HCT116 (cell line): ENCODE data around the gene TSPAN1. TPM values are rescaled to one million over a fixed set of nuclear protein-coding genes. Genes with fewer than 3 reads are reported as not detected.

Source experiments
- ATAC-seq: fragments of 200-7000 bp; cut with Tn5 transposase; 2 replicates; pipeline ENCODE4 v1.9.1; 2020; ENCODE audit warnings: mild to moderate bottlenecking, moderate library complexity
- BruUV-seq: library from RNA; stranded (reverse); fragments of 400-500 nt; replicated peaks from 2 replicates; lab custom pipeline; 2021; lab: Mats Ljungman, UMichigan
- CTCF ChIA-PET: fragments of 300-600 bp; sonication (Branson Sonifier 250); formaldehyde crosslinking; loops from one replicate; lab custom pipeline; 2021; ENCODE audit warnings: antibody characterized with exemption; lab: Charles Lee
- POLR2A ChIA-PET: fragments of 300-600, 350-600 bp; sonication (Branson Sonifier 250); formaldehyde crosslinking; loops from one replicate; lab custom pipeline; 2021; ENCODE audit warnings: antibody characterized with exemption; lab: Charles Lee
- RAD21 ChIA-PET, 2 experiments: fragments of 300-600 bp; sonication (Branson Sonifier 250); formaldehyde crosslinking; loops; one replicate each; lab custom pipeline; 2023; ENCODE audit warnings: low total read pairs in 2 of 2; ENCODE audit not compliant: uncharacterized antibody in 2 of 2, unreplicated experiment in 2 of 2, low non-redundant PET in 1 of 2; lab: Charles Lee
- DNase-seq: peaks from one replicate; pipeline ENCODE4 v3.0.0-alpha.2; 2010; ENCODE audit warnings: low read depth, low spot score
- H2AFZ ChIP-seq: fragments of 200-600 bp; shearing (Covaris generic), sonication (generic); 2 replicates; pipeline ENCODE4 v1.6.1; 2017; ENCODE audit warnings: low read depth, mixed run types, mixed read lengths, antibody characterized with exemption, low read length; ENCODE audit not compliant: poor library complexity, severe bottlenecking
- H3K27ac ChIP-seq: 2 replicates; pipeline ENCODE4 v1.5.1; 2012; ENCODE audit warnings: low read depth, low read length
- H3K27me3 ChIP-seq: fragments of 200-600 bp; sonication (generic); 2 replicates; pipeline ENCODE4 v1.6.1; 2016; ENCODE audit warnings: mixed run types, low read length, mixed read lengths; ENCODE audit not compliant: insufficient read depth
- H3K36me3 ChIP-seq, 2 experiments: fragments of 200-500 bp in 1 of 2; fragments of 200-600 bp in 1 of 2; sonication (Bioruptor generic) in 1 of 2; sonication (generic) in 1 of 2; 2 replicates each; pipeline versions ENCODE4 v1.5.1 to v1.6.1; 2014 to 2016; ENCODE audit warnings: low read length in 2 of 2, inconsistent platforms in 1 of 2, mixed read lengths in 1 of 2, mixed run types in 1 of 2; ENCODE audit not compliant: insufficient read depth in 2 of 2, control insufficient read depth in 1 of 2
- H3K4me1 ChIP-seq, 2 experiments: fragments of 200-600 bp in 1 of 2; sonication (generic) in 1 of 2; 2 replicates each; pipeline versions ENCODE4 v1.5.1 to v1.6.1; 2012 to 2017; ENCODE audit warnings: low read length in 2 of 2, inconsistent platforms in 1 of 2, mild to moderate bottlenecking in 1 of 2, mixed read lengths in 1 of 2, mixed run types in 1 of 2, moderate library complexity in 1 of 2; ENCODE audit not compliant: insufficient read depth in 2 of 2, control insufficient read depth in 1 of 2
- H3K4me2 ChIP-seq: fragments of 200-600 bp; sonication (generic); 2 replicates; pipeline ENCODE4 v1.6.1; 2017; ENCODE audit warnings: mixed run types, low read length, mixed read lengths
- H3K4me3 ChIP-seq, 2 experiments: fragments of 200-600 bp in 1 of 2; sonication (generic) in 1 of 2; replicated peaks in 1 of 2; 2 replicates each; pipeline ENCODE4 v1.5.1; 2011 to 2016; ENCODE audit warnings: low read length in 2 of 2, control low read depth in 1 of 2, low read depth in 1 of 2, mild to moderate bottlenecking in 1 of 2, mixed read lengths in 1 of 2, mixed run types in 1 of 2
- H3K79me2 ChIP-seq: fragments of 200-600 bp; sonication (generic); 2 replicates; pipeline ENCODE4 v1.6.1; 2017; ENCODE audit warnings: mild to moderate bottlenecking, mixed run types, low read length, moderate library complexity, mixed read lengths; ENCODE audit not compliant: insufficient read depth
- H3K9ac ChIP-seq: fragments of 200-600 bp; sonication (generic); 2 replicates; pipeline ENCODE4 v1.6.1; 2016; ENCODE audit warnings: low read length, mixed read lengths
- H3K9me2 ChIP-seq: fragments of 200-600 bp; sonication (generic), shearing (Covaris generic); 2 replicates; pipeline ENCODE4 v1.6.1; 2017; ENCODE audit warnings: mixed run types, mild to moderate bottlenecking, moderate library complexity; ENCODE audit not compliant: insufficient read depth
- H3K9me3 ChIP-seq, 2 experiments: fragments of 200-500 bp in 1 of 2; fragments of 200-600 bp in 1 of 2; sonication (Bioruptor generic) in 1 of 2; sonication (generic) in 1 of 2; 2 replicates each; pipeline ENCODE4 v1.6.1; 2014 to 2017; ENCODE audit warnings: low read length in 2 of 2, mixed read lengths in 2 of 2, inconsistent platforms in 1 of 2, low read depth in 1 of 2, mild to moderate bottlenecking in 1 of 2, mixed run types in 1 of 2, moderate library complexity in 1 of 2; ENCODE audit not compliant: control insufficient read depth in 1 of 2, insufficient read depth in 1 of 2
- H4K20me1 ChIP-seq: fragments of 200-600 bp; sonication (generic), shearing (Covaris generic); 2 replicates; pipeline ENCODE4 v1.6.1; 2017; ENCODE audit warnings: mixed run types, mild to moderate bottlenecking, moderate library complexity; ENCODE audit not compliant: insufficient read depth
- CBX3 ChIP-seq: IDR thresholded peaks from 2 replicates; pipeline ENCODE4 v1.6.1; 2012; ENCODE audit warnings: low read depth
- EZH2 ChIP-seq: fragments of 200-600 bp; sonication (generic); IDR thresholded peaks from 2 replicates; pipeline ENCODE4 v1.6.1; 2017; ENCODE audit warnings: antibody characterized with exemption, mixed run types
- FOSL1 ChIP-seq: IDR thresholded peaks from 2 replicates; pipeline ENCODE4 v1.6.1; 2012; ENCODE audit warnings: low read depth
- JUND ChIP-seq: IDR thresholded peaks from 2 replicates; pipeline ENCODE4 v1.6.1; 2012
- POLR2A ChIP-seq: IDR thresholded peaks from 2 replicates; pipeline ENCODE4 v1.7.0; 2011; ENCODE audit warnings: borderline replicate concordance; ENCODE audit not compliant: insufficient read depth, insufficient read length; ENCODE audit errors: extremely low read depth
- RAD21 ChIP-seq: IDR thresholded peaks from 2 replicates; pipeline ENCODE4 v1.6.1; 2012; ENCODE audit warnings: low read depth, mild to moderate bottlenecking
- TCF7L2 ChIP-seq: IDR thresholded peaks from 2 replicates; pipeline ENCODE4 v1.7.0; 2011; ENCODE audit warnings: borderline replicate concordance, inconsistent platforms; ENCODE audit not compliant: insufficient read depth, insufficient read length; ENCODE audit errors: extremely low read depth
- YY1 ChIP-seq: IDR thresholded peaks from 2 replicates; pipeline ENCODE4 v1.6.1; 2011; ENCODE audit warnings: low read length, low read depth, moderate library complexity, mild to moderate bottlenecking; ENCODE audit not compliant: insufficient replicate concordance; ENCODE audit errors: extremely low read depth
- ZFX ChIP-seq: fragments of 450-650 bp; IDR thresholded peaks from 2 replicates; pipeline ENCODE4 v1.6.1; 2017
- intact Hi-C: fragments of 100-400 bp; cut with micrococcal nuclease; formaldehyde crosslinking; loops from 2 replicates; pipeline ENCODE4 v1.10.0; 2022
- total RNA-seq: library from RNA; stranded (reverse); gene quantifications from one replicate; pipeline ENCODE4 v1.2.1, GENCODE V29; 2021; ENCODE audit not compliant: unreplicated experiment

TSPAN1 gene
- total RNA-seq, 1 experiment from 2014 or later: 9.9 TPM

- no peak for DNase-seq
- Histone ChIP-seq H3K4me2 (no peak overlapping the region), H3K27ac (no peak overlapping the region), H3K4me1 (peaks cover 0 to 14% of the 10 kb centered on the region in 2 experiments; a peak in 2 of 4 replicates), H3K79me2 (no peaks in the 10 kb centered on the region), H3K9me3 (no peaks in the 10 kb centered on the region), H4K20me1 (no peaks in the 10 kb centered on the region), H3K9me2 (no peaks in the 10 kb centered on the region), H3K27me3 (no peaks in the 10 kb centered on the region), H3K4me3 (no peak overlapping the region), H3K9ac (no peak overlapping the region), H3K36me3 (no peaks in the 10 kb centered on the region), H2AFZ (no peak overlapping the region)
- CTCF ChIA-PET: interaction anchor here (1.2 kb wide), 1 partner anchor 17 kb away, joined by 3 read pairs; no protein-coding TSS in a partner anchor
- POLR2A ChIA-PET: no interaction called here
- ATAC-seq: no peak
- intact Hi-C loops: no loop called here
- RAD21 ChIA-PET: no interaction called here
- no peak for TF ChIP-seq FOSL1
- no peak for TF ChIP-seq TCF7L2
- no peak for TF ChIP-seq POLR2A
- TF ChIP-seq YY1: no peak
- no peak for TF ChIP-seq JUND
- no peak for TF ChIP-seq ZFX
- no TSS peak for BruUV-seq
Measured at GRCh38 chr1:46206399-46206798, 31.5 kb downstream of the TSPAN1 start.

DNA sequence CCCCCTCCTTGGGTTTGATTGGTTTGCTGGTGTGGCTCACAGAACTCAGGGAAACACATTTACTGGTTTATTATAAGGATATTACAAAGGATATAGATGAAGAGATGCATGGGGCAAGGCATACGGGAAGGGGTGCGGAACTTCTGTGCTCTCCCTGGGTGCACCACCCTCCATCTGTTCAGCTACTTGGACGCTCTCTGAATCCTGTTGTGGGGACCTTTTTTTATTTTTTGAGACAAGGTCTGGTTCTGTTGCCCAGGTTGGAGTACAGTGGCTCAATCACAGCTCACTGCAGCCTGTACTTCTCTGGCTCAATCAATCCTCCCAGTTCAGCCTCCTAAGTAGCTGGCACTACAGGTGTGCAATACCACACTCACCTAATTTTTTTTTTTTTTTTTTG is 35.7 kb downstream of the TSPAN1 start:
- ChIA-PET RAD21 (no interaction called here), POLR2A (no interaction called here), CTCF (no interaction called here)
- Histone ChIP-seq H3K27me3 (no peaks in the 10 kb centered on the region), H3K36me3 (no peaks in the 10 kb centered on the region), H3K9me3 (no peaks in the 10 kb centered on the region), H3K27ac (no peak overlapping the region), H3K4me1 (peaks cover 0 to 17% of the 10 kb centered on the region in 2 experiments; a peak in 2 of 4 replicates), H3K9ac (no peak overlapping the region), H3K79me2 (no peaks in the 10 kb centered on the region), H3K9me2 (no peaks in the 10 kb centered on the region), H3K4me2 (no peak overlapping the region), H4K20me1 (no peaks in the 10 kb centered on the region), H3K4me3 (no peak overlapping the region), H2AFZ (no peak overlapping the region)
- no peak for TF ChIP-seq JUND
- no peak for TF ChIP-seq CBX3
- no peak for TF ChIP-seq EZH2
- TF ChIP-seq RAD21: no peak
- intact Hi-C loops: no loop called here
- ATAC-seq (no peak), DNase-seq (no peak)
- BruUV-seq: no TSS peak
